Spleen (tissue), 11 donors: ENCODE measurements around the gene UBR2. TPM values are rescaled to one million over a fixed set of nuclear protein-coding genes. Genes with fewer than 3 reads are reported as not detected.

Experiments used
- DNase-seq: peaks from one replicate; pipeline ENCODE4 v3.0.0-alpha.2; 2020
- H3K27ac ChIP-seq, 8 donors: fragments of 200-600 bp; sonication (generic) in 7 of 8; 1 replicate in 4 of 8; 2 replicates in 4 of 8; pipeline versions ENCODE4 v1.5.0 to v1.8.0; 2016 to 2021; ENCODE audit warnings: inconsistent platforms in 4 of 8, mild to moderate bottlenecking in 4 of 8, moderate library complexity in 1 of 8
- H3K27me3 ChIP-seq, 7 donors: fragments of 200-600 bp; sonication (generic) in 6 of 7; replicated peaks in 1 of 7; 1 replicate in 4 of 7; 2 replicates in 3 of 7; pipeline versions ENCODE4 v1.5.0 to v1.8.0; 2016 to 2021; ENCODE audit warnings: inconsistent platforms in 3 of 7, mild to moderate bottlenecking in 1 of 7
- H3K36me3 ChIP-seq, 6 donors: fragments of 200-600 bp; sonication (generic) in 5 of 6; 1 replicate in 4 of 6; 2 replicates in 2 of 6; pipeline versions ENCODE4 v1.5.0 to v1.8.0; 2016 to 2021; ENCODE audit warnings: inconsistent platforms in 2 of 6
- H3K4me1 ChIP-seq, 6 donors: fragments of 200-600 bp; sonication (generic) in 5 of 6; 1 replicate in 3 of 6; 2 replicates in 3 of 6; pipeline versions ENCODE4 v1.5.0 to v1.8.0; 2016 to 2021; ENCODE audit warnings: inconsistent platforms in 3 of 6
- H3K4me3 ChIP-seq, 8 donors: fragments of 200-600 bp; sonication (generic) in 7 of 8; 1 replicate in 4 of 8; 2 replicates in 4 of 8; pipeline versions ENCODE4 v1.5.0 to v1.8.0; 2016 to 2021; ENCODE audit warnings: inconsistent platforms in 4 of 8, mild to moderate bottlenecking in 4 of 8, moderate library complexity in 2 of 8
- H3K9me3 ChIP-seq, 8 donors: fragments of 200-600 bp; sonication (generic) in 7 of 8; 1 replicate in 4 of 8; 2 replicates in 4 of 8; pipeline versions ENCODE4 v1.5.0 to v1.8.0; 2016 to 2021; ENCODE audit warnings: inconsistent platforms in 4 of 8
- POLR2A ChIP-seq, 3 donors: fragments of 450-650 bp; IDR thresholded peaks; one replicate each; pipeline ENCODE4 v1.5.1; 2017; ENCODE audit warnings: antibody characterized with exemption in 3 of 3, mild to moderate bottlenecking in 1 of 3
- POLR2AphosphoS5 ChIP-seq, 3 donors: sonication (generic); formaldehyde crosslinking; IDR thresholded peaks; one replicate each; pipeline ENCODE4 v1.5.1; 2017; ENCODE audit warnings: antibody characterized with exemption in 3 of 3
- WGBS, 5 donors: extraction: QIAGEN DNeasy Blood & Tissue Kit in 3 of 5; methylation state at CpG; one replicate each; pipeline versions ENCODE4 v1.1.5 to v1.1.7; 2013 to 2018; 5-methylcytosine and 5-hydroxymethylcytosine counted together
- intact Hi-C: fragments of 100-400 bp; cut with DNase I; formaldehyde crosslinking; loops from one replicate; pipeline ENCODE4 v1.15.0; 2023; ENCODE audit warnings: low total_unique reads
- polyA plus RNA-seq, 3 donors: library from polyadenylated mRNA; stranded (reverse); fragments of 200-250 nt; gene quantifications; one replicate each; pipeline ENCODE4 v1.2.1, GENCODE V29; 2013
- total RNA-seq, 7 donors: library from RNA; depleted of rRNA in 3 of 7; stranded (reverse); fragments of >200 nt in 3 of 7; fragmentation: NEBNext Ultra II Directional in 4 of 7; extraction: Animal tissue kit (Norgen Biotek cat#: 25700) in 4 of 7; gene quantifications; one replicate each; pipeline versions ENCODE4 v1.1.0 to v1.2.1, GENCODE V29; 2016 to 2021
- TF ChIP-seq, protein P1 (sequence below), 11 experiments: fragments of 200-600 bp in 7 of 11; fragments of 450-650 bp in 4 of 11; sonication (generic) in 4 of 11; IDR thresholded peaks in 8 of 11; conservative IDR thresholded peaks in 3 of 11; 1 replicate in 7 of 11; 2 replicates in 4 of 11; pipeline versions ENCODE4 v1.4.0 to v1.8.0; 2016 to 2021; ENCODE audit warnings: antibody characterized with exemption in 11 of 11, inconsistent platforms in 4 of 11, mild to moderate bottlenecking in 1 of 11
- donor health status: healthy with polysubstance abuse.
- donor health status: DM: no; HTN: no; CAD: no; lungs with moderate emphysema.
- donor health status: DM: no; HTN: no; CAD: no.
- donor health status: Bipolar disorder and iron deficiency.
- donor health status: healthy.
- donor health status: DM: no; HTN: no; CAD: no.
- donor health status: DM: yes; HTN: yes; CAD: no.

The UBR2 gene
- total and polyA plus RNA-seq, 10 donors, result 7.4 to 51.8 (median 43.7) TPM

DNA sequence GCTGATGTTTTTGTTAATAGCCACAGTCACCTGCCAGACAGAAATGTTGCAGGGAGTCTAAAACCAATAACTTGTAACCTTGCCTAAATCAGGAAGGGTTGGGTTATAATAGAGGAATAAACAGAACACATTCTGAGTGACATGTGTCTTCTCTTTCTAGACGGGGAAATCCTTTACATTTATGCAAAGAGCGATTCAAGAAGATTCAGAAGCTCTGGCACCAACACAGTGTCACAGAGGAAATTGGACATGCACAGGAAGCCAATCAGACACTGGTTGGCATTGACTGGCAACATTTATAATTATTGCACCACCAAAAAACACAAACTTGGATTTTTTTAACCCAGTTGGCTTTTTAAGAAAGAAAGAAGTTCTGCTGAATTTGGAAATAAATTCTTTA is 127.0 kb downstream of the UBR2 start:
- Histone ChIP-seq H3K4me3 (no peak overlapping the region), H3K9me3 (no peaks in the 10 kb centered on the region), H3K27me3 (no peaks in the 10 kb centered on the region), H3K36me3 (peaks cover 0 to 94% (median 72%) of the 10 kb centered on the region in 6 donors), H3K4me1 (peaks cover 0 to 16% (median 5%) of the 10 kb centered on the region in 6 donors), H3K27ac (peak overlapping the region in 3 of 8 donors; percentile 2 to 55 (median 7))
- WGBS, 5 donors, result 64 to 71% (median 68%) methylated on average over 2 of the region's 2 CpGs
- intact Hi-C loops, result no loop called here
- TF ChIP-seq POLR2A (IDR thresholded peaks at IDR 0.05), result no peak
- no peak for DNase-seq

DNA sequence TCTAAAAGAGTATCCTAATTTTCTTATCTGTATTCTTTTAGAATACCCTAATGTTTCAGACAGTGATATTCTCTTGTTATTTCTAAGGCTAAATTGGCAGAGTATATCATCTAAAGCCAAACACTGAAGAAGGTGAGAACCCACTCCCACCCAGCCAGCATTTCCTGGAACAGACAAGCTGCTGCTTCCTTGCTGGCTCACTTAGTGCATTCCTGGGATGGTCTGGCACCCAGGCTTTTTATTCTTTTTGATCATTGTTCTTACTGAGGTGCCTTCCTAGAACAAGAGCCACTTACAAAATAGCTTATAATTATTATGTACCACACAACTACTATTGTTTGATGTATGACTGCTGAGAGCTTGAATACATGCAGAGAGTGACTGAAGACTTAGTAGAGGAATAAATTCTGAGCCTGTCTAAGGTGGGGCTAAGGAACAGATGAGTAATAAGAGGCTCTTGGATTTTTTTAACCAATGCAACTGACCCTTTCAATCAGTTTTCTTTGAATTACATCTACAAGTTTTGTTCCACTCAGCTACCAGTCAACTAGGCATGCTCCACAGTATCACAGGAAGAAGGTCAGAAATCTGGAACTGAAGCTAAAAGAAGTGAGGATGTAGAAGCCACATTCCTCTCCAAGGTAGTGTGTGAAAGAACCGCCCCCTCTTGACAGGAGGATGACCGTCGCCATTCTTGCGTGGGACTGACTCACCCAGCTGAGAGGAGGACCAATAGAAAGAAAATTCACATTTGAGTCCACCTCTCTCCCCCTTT is 128.5 kb downstream of the UBR2 start:
- Histone ChIP-seq H3K27ac (peak overlapping the region in 1 of 8 donors; percentile 25), H3K36me3 (peaks cover 0 to 81% (median 64%) of the 10 kb centered on the region in 6 donors), H3K4me1 (peaks cover 0 to 16% (median 5%) of the 10 kb centered on the region in 6 donors), H3K27me3 (no peaks in the 10 kb centered on the region), H3K4me3 (no peak overlapping the region), H3K9me3 (no peaks in the 10 kb centered on the region)
- no peak for TF ChIP-seq POLR2A (IDR thresholded peaks at IDR 0.05)
- TF ChIP-seq, protein P1, sequence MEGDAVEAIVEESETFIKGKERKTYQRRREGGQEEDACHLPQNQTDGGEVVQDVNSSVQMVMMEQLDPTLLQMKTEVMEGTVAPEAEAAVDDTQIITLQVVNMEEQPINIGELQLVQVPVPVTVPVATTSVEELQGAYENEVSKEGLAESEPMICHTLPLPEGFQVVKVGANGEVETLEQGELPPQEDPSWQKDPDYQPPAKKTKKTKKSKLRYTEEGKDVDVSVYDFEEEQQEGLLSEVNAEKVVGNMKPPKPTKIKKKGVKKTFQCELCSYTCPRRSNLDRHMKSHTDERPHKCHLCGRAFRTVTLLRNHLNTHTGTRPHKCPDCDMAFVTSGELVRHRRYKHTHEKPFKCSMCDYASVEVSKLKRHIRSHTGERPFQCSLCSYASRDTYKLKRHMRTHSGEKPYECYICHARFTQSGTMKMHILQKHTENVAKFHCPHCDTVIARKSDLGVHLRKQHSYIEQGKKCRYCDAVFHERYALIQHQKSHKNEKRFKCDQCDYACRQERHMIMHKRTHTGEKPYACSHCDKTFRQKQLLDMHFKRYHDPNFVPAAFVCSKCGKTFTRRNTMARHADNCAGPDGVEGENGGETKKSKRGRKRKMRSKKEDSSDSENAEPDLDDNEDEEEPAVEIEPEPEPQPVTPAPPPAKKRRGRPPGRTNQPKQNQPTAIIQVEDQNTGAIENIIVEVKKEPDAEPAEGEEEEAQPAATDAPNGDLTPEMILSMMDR (IDR thresholded peaks at IDR 0.05 in 8 of 11, conservative IDR thresholded peaks at IDR 0.05 in 3 of 11), result no peak
- no peak for TF ChIP-seq POLR2AphosphoS5 (IDR thresholded peaks at IDR 0.05)
- 82 to 98% (median 86%) methylated on average over 4 of the region's 4 CpGs for WGBS, 5 donors
- intact Hi-C loops, result no loop called here
- no peak for DNase-seq

GRCh38 chr6:42693725-42694323 is 130.0 kb downstream of the UBR2 start:
- peaks cover 0 to 66% (median 49%) of the 10 kb centered on the region in 6 donors for H3K36me3 ChIP-seq
- H3K9me3 ChIP-seq, result no peaks in the 10 kb centered on the region
- TF ChIP-seq POLR2A (IDR thresholded peaks at IDR 0.05), result no peak
- H3K27ac ChIP-seq, result peak overlapping the region in 6 of 8 donors; percentile 28 to 71 (median 39)
- no peaks in the 10 kb centered on the region for H3K27me3 ChIP-seq
- 85 to 97% (median 92%) methylated on average over 2 of the region's 2 CpGs for WGBS, 5 donors
- H3K4me1 ChIP-seq, result peaks cover 0 to 16% (median 5%) of the 10 kb centered on the region in 6 donors
- intact Hi-C loops, result no loop called here
- no peak overlapping the region for H3K4me3 ChIP-seq
- no peak for DNase-seq

- peak overlapping the region in 2 of 8 donors; percentile 37 to 71 for H3K27ac ChIP-seq
- H3K4me1 ChIP-seq, result peaks cover 0 to 16% (median 5%) of the 10 kb centered on the region in 6 donors
- no peaks in the 10 kb centered on the region for H3K27me3 ChIP-seq
- WGBS, 5 donors, result 80 to 88% (median 87%) methylated on average over 4 of the region's 4 CpGs
- H3K36me3 ChIP-seq, result peaks cover 0 to 58% (median 41%) of the 10 kb centered on the region in 6 donors
- H3K4me3 ChIP-seq, result no peak overlapping the region
- TF ChIP-seq, protein P1 (IDR thresholded peaks at IDR 0.05 in 8 of 11, conservative IDR thresholded peaks at IDR 0.05 in 3 of 11), result no peak
- no peak for TF ChIP-seq POLR2A (IDR thresholded peaks at IDR 0.05)
- TF ChIP-seq POLR2AphosphoS5 (IDR thresholded peaks at IDR 0.05), result no peak
- no peaks in the 10 kb centered on the region for H3K9me3 ChIP-seq
- intact Hi-C loops, result no loop called here
- DNase-seq, result no peak
Observed at GRCh38 chr6:42694586-42694985, 130.8 kb downstream of the UBR2 start.
